GM11168 (cell line): Measurements from ENCODE around the gene SHC4.
"Not testable (repeated sequence)": the region's sequence is repeated elsewhere in the genome, so short reads cannot be mapped to it uniquely, and the experiment has no call there.

Experiments
- in situ Hi-C: fragments of 300-500 bp; cut with MboI; formaldehyde crosslinking; loops from one replicate; pipeline ENCODE4 v1.12.0; 2022; ENCODE audit warnings: low sequenced_read_pairs; ENCODE audit not compliant: unreplicated experiment

The SHC4 gene

GRCh38 chr15:48806151-48806550, 157.6 kb downstream of the SHC4 start:
- in situ Hi-C loops, result no loop called here

- in situ Hi-C loops, result no loop called here
Observed at GRCh38 chr15:48805591-48805990, 158.1 kb downstream of the SHC4 start.

- in situ Hi-C loops, result no loop called here
Observed at GRCh38 chr15:48803877-48804276, 159.8 kb downstream of the SHC4 start.

- in situ Hi-C loops, result no loop called here
Observed at GRCh38 chr15:48802867-48803266, 160.9 kb downstream of the SHC4 start.

DNA sequence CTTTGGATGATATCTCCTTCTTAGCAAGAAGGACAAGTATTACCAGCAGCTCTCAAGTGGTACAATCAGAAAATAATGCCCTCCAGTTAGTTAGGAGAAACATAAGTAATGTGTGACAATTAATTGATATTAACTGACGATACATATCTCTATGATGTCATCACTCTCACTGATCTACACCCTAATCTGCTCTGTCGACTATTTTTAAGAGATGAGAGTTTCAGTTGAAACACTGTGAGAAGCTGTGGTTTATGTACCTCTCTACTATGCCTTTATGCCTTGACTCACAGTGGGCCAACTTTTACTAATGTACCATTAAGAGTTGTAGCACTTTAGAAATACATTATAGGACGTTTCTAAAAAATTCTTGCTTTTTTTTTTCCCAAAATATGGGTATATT, 161.5 kb downstream of the SHC4 start:
- in situ Hi-C loops, result no loop called here

GRCh38 chr15:48800811-48801455, 162.8 kb downstream of the SHC4 start:
- in situ Hi-C loops, result no loop called here

DNA sequence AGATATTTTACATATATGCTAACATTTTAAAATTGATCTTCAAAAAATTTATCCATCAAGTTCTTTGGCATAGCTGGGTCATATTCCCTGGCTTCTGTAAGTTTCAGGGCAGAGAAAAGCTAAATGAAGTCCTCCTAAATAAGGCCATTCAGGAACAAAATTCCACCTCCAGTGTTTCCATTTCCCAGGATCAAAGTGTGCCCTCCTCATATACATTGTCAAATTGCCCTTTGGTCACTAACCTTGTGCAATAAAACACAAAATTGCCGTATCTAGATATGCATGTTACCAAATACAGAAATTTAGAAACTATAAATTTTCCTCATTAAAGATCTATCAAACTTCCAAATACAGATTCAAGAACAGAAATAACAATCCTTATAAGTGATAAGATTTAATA, 163.5 kb downstream of the SHC4 start:
- in situ Hi-C loops, result no loop called here

DNA sequence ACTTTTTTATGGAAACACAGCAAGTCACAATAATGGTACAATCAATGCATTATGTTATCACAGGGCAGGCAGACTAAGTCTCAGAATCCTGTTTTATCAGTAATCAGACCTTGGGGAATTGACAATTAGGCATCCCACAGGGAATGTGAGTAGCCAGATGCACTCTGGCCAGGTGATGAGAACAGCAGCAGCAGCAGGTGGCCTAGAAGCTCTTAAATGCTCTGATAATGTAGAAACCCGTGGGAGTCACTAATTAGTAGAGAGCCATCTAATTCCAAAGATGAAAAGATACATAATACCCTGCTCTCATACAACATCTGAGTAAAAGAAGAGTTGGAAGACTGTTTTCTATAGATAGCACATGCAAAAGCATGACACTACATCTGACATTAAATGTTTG, 165.4 kb downstream of the SHC4 start:
- in situ Hi-C loops, result no loop called here

DNA sequence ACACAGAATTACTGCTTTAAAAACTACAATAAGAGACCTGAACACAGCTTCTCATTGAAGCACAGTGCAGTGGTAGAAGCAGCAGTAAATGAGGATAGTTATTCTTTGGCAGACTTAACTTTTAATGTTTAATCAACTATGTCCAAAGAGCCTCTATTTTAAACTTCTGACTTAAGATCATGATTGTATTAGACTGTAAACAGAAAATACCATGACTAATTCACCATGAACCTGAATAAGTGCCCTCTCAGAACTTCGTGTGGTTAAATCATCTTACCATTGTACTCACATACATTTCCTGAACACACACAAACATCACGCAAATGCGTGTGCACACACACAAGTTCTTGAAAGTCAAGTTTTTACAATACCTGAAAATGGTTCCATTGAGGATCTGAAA, 166.8 kb downstream of the SHC4 start:
- in situ Hi-C loops, result no loop called here

- in situ Hi-C loops, result no loop called here
Observed at GRCh38 chr15:48796521-48796920, 167.2 kb downstream of the SHC4 start.

DNA sequence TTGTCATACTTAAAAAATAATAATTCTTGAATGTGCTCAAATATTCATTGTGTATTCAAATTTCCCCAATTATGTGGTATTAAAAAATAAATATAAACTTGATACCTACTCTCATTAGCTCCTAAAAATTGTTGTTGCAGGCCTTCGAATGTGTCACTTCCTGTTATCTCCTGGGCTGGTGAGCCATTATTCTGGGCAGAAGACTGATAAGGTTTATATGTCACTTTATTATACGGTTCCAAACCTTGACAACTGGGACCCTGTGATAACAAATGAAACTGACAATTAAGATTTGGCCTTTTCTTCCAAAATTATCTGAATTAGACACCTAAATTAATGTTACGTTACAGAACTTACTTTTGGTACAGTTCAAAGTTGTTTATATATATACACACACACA, 167.8 kb downstream of the SHC4 start:
- in situ Hi-C loops, result no loop called here

GRCh38 chr15:48794697-48795134, 169.0 kb downstream of the SHC4 start:
- in situ Hi-C loops, result no loop called here

- in situ Hi-C loops, result no loop called here
Observed at GRCh38 chr15:48792408-48792807, 171.3 kb downstream of the SHC4 start.

GRCh38 chr15:48790466-48791115, 173.1 kb downstream of the SHC4 start:
- in situ Hi-C loops, result not testable (repeated sequence)

GRCh38 chr15:48785712-48786111, 178.0 kb downstream of the SHC4 start:
- in situ Hi-C loops, result no loop called here

DNA sequence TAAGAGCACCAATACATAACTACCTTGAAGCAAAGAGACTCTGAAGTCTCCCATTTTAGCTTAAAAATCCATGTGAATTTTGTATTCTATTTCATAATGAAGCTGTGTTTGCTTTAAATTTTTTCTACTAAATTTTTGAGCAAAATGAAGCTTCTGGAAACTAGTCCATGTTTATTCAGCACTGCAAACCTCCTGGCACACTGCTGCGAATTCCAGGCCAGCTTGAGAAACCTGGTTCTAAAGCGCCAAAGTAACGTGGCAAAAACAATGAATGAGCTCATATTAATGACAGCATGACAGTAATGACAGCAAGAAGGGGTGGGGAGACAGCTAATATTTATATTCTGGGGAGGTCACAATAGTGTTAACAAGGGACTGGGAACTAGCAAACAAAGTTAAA, 178.5 kb downstream of the SHC4 start:
- in situ Hi-C loops, result no loop called here

- in situ Hi-C loops, result no loop called here
Observed at GRCh38 chr15:48784756-48785155, 179.0 kb downstream of the SHC4 start.

DNA sequence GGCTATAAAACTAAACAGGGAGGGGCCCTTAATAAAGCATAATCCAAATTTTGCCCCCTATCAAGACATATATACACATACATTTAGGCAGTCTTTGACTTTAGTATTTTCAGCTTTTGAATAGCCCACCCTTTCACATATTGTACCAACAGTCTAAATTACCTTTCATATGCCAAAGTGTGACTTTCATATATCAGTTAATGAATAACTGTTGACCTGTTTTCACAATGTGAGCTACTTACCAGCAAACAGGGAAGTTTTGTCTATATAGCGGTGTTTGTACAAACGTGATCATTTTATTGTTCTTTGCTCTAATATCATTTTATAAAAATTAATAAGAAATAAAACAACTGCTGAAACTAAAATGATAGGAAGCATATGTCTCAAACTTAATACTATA, 180.8 kb downstream of the SHC4 start:
- in situ Hi-C loops, result no loop called here

DNA sequence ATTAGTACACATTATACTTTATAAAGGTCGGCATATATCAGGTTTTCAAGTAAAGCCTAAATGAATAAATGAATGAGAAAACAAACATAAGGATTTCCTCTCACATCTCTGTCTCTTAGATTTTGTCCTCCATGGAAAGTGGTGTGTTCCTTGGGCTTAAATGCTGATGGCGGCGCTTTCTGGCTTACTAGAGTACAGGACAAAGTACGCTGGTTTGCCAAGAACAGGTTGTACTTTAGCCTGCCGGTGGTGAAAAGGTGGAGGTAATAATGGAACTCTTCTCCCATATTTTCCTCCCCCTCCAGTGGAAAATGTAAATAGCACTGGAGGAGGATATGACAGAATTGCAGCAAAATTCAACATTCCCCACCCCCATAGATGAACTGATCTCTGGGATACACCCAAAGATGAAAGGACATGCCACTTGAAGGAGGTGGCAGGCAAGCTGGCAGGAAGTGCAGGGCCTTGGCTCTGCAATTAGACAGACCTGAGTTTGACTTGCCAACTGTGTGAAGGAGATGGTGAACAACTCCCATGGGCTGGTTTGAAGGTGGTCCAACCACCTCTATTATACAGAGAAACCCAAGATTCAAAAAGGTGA, 182.1 kb downstream of the SHC4 start:
- in situ Hi-C loops, result no loop called here

- in situ Hi-C loops, result no loop called here
Observed at GRCh38 chr15:48781017-48781416, 182.7 kb downstream of the SHC4 start.

- in situ Hi-C loops, result no loop called here
Observed at GRCh38 chr15:48778331-48778730, 185.4 kb downstream of the SHC4 start.
